GM19238 (cell line): Measurements from ENCODE around the gene RGS6.
"Not testable (repeated sequence)": the region's sequence is repeated elsewhere in the genome, so short reads cannot be mapped to it uniquely, and the experiment has no call there.

Experiments
- DNase-seq: peaks from one replicate; pipeline ENCODE4 v3.0.0; 2011; ENCODE audit warnings: low spot score; ENCODE audit not compliant: insufficient read length

Gene RGS6

GRCh38 chr14:72450473-72451044, 518.3 kb downstream of the RGS6 start:
- DNase-seq = no peak

DNA sequence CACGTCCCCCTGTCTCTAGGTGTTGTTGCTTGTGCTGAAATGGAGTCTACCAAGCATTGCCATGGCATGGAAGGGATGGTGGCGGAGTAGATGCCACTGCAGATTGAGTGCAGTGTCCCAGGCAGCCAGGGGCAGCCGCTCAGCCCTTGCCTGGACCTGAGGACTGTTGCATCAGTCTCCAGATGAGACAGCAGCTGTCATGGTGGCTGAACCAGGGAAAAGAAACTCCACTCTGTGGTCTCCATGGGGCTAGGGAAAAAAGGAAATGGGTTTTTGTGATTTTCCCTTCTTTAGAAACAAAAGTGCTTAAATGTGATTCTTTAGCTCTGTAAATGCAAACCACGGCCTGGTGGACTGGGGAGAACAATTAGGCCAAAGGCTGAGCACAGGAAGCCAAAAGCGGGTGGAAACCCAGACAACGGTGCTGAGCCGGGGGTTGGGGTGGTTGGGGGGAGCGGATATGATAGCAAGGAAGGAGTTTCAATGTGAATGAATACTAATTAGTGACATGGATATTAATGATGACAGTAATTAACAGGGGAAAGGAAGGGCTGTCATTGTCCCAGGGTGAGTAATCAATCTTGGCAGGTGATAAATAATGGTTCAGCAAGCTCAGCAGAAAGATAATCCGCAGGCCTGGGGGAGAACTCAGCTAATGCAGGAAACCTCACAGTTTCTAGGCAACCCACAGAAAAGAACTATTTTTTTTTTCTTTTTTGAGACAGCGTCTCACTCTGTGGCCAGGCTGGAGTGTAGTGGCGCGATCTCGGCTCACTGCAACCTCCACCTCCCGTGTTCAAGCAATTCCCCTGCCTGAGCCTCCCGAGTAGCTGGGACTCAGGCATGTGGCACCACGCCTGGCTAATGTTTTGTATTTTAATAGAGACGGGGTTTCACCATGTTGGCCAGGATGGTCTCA, 519.1 kb downstream of the RGS6 start:
- DNase-seq = peak; percentile 33

DNA sequence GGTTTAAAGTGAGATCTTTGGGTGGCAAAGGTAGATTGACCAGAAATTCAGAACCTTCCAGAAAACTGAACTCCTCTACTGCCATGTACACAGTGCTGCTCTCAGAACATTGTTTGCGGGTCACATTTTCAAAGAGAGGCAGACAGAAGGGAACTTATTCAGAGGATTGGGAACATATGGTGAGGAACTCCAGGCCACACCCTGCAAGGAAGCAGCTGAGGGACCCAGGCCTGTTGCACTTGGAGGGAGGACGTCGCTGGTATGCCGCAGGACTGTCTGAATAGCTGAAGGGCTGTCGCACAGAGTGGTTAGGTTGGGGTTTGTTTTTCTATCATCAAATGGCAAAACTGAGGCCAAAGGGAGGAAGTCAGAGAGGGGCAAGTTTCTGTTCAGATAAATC, 520.5 kb downstream of the RGS6 start:
- no peak for DNase-seq

DNA sequence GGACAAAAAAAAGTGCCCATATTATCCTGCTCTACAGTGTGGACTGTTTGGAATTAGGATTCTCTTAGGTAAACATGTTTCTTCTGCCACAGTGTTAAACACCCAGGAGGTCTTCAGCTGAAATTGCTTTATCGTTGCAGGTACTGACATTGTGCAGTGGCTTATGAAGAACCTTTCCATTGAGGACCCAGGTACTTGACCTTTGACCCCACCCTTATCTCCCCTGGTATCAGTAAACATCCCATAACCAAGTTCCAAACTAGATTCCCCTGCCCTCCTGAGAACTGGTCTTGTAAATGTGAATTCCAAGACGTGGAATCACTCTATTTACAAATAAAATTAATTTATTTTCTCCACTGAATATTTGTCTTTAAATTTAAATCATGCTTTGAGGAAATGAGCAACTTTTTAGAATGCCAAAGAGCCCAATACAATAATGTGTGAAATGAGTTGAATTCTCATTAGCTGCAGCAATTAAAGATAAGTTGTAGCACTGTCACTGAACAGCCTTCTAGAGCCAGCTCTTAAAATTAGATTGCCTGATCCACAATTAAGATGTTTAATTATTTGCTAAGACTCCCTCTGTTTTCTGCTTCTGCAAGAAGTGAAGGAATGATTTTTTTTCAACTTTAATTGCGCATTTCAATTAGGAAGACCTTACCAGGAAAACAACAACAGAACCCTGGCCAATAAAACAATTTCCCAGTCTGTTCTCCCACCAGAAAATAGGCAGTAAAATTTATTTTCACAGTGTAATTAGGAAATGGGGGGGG, 522.3 kb downstream of the RGS6 start:
- DNase-seq = no peak

GRCh38 chr14:72457641-72458040, 525.4 kb downstream of the RGS6 start:
- DNase-seq = no peak

DNA sequence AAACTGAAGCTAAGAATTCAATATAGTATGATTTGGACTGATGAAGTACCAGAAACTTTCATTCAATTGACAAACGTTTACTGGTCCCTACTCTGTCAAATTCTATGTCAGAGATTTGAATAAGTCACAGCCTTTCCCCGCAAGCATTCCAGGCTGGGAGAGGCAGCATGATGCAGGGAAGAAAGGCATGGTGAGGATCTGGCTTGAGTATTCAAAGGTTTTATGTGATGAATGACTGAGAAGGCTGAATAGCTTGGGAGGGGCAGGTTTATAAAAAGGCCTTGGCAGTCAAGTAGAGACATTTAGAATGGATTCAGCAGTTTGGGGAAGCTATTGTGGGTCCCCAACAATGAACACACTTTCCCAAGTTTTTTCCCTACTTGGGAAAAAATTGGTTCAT, 529.8 kb downstream of the RGS6 start:
- DNase-seq = no peak

DNA sequence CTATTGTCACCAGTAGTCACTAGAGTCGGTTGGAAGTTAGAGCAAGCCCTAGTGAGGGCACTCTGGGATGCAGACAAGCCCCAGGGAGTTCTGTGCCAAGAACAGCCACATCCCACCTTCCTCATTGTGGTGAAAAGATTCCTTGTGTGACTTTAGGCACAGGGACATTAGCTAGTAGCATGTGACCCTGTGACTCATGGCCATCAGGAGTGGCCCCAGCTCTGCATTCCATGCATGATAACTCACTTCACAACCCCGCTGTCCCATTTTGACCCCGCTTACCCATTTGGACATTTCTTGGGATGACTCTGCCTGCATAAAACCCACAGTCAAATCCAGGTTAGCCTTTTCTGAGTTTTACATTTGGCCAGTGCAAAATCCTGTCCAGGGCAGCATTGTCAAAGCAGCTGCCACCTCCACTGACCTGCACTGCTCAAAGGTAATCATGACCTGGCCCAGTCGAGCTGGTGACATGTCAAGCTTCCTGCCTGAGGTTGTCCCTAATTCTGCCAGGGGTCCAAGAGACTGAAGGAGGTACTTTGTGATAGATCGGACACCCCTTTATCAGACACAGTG, 531.1 kb downstream of the RGS6 start:
- DNase-seq = no peak

DNA sequence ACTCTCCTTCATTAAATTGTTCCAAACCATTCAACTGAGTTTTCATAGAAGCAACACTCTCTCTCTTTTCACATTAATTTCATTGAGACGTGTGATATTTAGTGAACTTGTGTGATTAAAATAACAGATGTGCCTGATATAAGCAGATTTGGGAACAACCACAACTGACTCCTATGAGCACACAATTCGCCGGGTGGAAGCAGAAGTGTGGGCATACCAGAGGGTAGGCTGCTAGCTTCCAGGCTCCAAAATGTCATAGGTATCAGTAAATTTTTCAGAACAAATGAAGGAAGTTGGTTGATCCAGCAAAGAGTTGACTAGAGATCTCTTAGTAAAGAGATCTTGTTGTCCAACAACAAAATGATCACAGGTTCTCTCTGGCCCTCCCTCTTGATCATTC, 532.0 kb downstream of the RGS6 start:
- DNase-seq = no peak

DNA sequence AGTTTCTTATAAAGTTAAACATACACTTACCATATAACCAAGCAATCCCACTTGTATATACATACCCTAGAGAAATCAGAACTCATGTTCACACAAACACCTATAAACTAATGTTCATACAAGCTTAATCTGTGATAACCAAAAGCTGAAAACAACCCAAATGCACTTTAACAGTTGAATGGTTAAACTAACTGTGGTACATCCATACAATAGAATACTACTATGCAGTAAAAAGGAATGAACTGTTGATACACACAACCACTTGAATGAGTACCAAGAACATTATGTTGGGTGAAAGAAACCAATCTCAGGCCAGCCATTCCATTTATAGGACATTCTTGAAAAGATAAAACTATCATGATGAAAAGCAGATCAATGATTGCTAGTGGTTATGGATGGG, 534.1 kb downstream of the RGS6 start:
- no peak for DNase-seq

- no peak for DNase-seq
These were observed 539.1 kb downstream of the RGS6 start for GRCh38 chr14:72471346-72471745.

- DNase-seq = no peak
These were observed 540.6 kb downstream of the RGS6 start for GRCh38 chr14:72472845-72473244.

DNA sequence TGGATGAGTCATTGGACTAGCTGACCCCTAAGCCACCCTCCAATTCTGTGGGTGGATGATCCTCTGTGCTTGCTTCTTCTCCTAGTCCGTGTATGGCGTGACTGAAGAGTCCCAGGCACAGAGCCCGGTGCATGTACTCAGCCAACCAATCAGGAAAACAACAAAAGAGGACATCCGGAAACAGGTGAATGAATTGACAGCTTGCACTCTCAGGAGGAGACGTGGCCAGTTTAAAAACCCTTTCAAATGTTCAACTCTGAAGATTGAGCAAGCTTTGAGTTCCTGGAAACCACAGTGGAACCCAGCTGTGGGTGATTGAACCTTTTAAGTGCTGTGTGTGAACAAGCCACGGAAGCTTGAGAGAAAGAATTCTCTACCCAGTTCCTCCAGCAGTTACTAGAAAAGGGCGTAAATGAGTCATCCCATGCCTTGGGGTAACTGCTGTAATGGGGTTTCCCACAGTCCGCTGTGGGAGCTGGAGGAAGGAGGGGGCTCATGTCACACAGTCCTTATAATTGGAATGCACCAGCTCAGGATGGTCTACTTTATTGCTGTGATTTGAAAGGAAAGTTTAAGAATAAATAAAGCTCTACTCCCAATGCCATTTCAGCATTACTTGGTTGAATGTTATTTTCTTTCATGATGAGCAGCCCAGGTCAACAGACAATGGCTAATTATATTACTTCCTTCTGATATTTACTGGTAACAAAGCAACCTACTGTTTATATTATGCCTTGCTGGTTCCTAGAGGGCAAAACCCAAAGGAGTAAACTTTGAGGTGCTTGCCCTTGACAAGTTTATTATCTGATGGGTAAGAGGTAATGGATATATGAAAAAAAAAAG, 544.6 kb downstream of the RGS6 start:
- peak; percentile 65 for DNase-seq

GRCh38 chr14:72477578-72477977, 545.3 kb downstream of the RGS6 start:
- DNase-seq = not testable (repeated sequence)

- DNase-seq = no peak
These were observed 546.3 kb downstream of the RGS6 start for GRCh38 chr14:72478471-72478893.

DNA sequence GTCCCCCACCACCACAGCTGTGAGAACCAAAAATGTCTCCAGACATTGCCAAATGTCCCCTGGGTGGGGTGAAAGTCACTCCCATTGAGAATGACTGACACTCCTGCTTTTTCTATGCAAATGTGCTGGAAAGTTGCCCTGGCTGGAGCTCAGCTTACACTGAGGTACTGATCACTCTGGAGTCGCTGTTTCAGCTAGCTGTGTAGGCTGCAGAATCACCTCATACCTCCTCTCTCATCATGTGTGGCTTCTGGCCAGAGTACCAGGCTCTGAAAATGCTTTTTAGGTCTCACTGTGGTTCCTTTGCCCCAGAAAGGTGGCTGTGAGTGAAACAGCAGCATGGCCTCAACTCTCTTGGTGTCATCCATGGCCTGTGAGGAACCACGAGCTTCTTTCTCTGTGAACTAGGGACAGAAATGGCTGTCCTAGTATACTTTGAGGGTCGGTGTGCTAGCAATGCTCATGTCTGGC, 547.3 kb downstream of the RGS6 start:
- no peak for DNase-seq

DNA sequence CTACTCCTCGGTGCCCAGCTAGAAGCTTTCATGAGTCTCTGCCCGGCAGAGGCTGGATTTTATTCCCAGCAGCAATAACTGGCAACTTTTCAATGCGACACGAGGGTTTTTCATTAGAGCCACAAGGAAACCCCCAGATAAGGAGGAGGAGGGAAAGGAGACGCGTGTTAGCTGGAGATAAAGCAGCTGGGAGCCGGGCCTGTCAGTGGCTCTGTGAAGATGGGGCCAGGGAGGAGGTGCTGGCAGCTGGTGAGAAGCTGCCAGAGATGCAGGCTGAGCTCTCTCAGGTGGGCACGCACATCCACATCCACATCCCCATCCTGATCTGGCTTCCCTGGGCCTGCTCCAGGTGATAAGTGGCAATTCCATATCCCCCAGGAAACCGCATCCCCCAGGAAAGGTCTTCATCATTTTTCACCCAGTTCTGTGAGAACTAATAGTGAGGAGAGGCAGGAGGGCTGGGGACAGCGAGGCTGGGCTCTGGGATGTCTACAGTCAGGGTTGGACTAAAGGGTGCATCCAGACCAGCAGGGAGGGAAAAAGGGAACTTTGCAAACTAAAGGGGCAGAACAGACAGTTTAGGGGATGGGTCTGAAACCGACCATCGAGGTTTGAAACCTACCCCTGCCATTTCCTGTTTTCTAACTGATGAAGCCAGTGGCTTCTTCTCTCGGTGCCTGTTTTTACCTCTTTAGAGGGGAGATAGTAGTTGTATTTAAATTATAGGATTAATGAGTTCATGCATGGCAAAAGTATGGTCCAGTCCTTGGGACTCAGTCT, 548.4 kb downstream of the RGS6 start:
- DNase-seq = no peak

GRCh38 chr14:72483311-72483710, 551.1 kb downstream of the RGS6 start:
- no peak for DNase-seq

DNA sequence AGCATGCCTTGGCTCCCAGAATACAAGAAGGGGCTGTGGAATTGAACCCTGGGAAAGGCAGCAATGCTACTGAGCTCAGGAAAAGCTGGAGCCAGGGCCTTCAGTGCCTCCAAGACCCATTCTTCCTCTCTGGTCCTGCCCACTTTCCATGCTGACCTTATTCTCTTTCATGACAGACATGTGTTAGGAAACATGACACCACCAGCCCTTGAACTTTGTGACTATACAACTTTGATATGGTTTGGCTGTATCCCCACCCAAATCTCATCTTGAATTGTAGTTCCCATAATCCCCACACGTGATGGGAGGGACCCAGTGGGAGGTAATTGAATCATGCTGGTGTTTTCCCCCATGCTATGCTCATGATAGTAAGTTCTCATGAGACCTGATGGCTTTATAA, 553.5 kb downstream of the RGS6 start:
- no peak for DNase-seq

DNA sequence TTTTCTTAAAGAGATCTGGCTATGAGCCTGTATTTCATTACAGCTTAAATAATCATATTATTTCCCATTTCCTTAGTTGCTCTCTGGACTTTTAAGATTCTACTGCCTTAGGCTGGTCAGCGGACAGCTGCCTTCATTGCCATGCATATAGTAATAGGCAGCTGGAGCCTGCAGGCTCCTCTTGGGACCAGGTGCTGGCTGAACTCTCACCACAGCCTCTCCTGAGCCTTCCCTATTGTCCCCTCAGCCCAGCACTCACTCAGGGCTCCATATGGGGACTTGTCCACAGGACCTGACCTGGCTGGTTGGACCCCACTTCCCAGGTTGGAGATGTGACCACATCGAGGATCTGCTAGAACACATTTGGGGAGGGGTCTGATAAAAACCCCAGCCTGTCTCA, 556.3 kb downstream of the RGS6 start:
- DNase-seq = no peak

GRCh38 chr14:72492196-72492595, 560.0 kb downstream of the RGS6 start:
- no peak for DNase-seq
